Measurements from ENCODE around the gene TNKS2. TPM values are rescaled to one million over a fixed set of nuclear protein-coding genes. Genes with fewer than 3 reads are reported as not detected.

The TNKS2 gene
- total and polyA plus RNA-seq, 2 of the 13 experiments (the other 11 are each of a cell fraction or from before 2014, with no cell fraction given), result 15.2 to 19.4 TPM

GRCh38 chr10:91908337-91909116, 110.3 kb downstream of the TNKS2 start (continued):
- TF ChIP-seq ZNF780A (CRISPR knock-in tag; IDR thresholded peaks at IDR 0.05) (peak; percentile 81), HNRNPLL (IDR thresholded peaks at IDR 0.05; ENCODE audit: low read depth, low read length, poor library complexity, severe bottlenecking) (peak; percentile 100), PPARG (CRISPR knock-in tag; conservative IDR thresholded peaks at IDR 0.05) (peak; percentile 59; the same call in 1 of the 2 replicates), CBX2 (IDR thresholded peaks at IDR 0.05; ENCODE audit: low read depth, low read length) (no peak), CBX2 (CRISPR knock-in tag; IDR thresholded peaks at IDR 0.05; ENCODE audit: low read depth) (0 out of 2 replicates have a peak, but pooled peaks have one; percentile 19), ZNF580 (CRISPR knock-in tag; IDR thresholded peaks at IDR 0.05; ENCODE audit: borderline replicate concordance, low read depth) (peak; percentile 62; the same call in 1 of the 2 replicates), ZNF513 (CRISPR knock-in tag; conservative IDR thresholded peaks at IDR 0.05) (no peak), ZNF143 (CRISPR knock-in tag; IDR thresholded peaks at IDR 0.05) (peak; percentile 41; the same call in 1 of the 2 replicates), ZFP91 (CRISPR knock-in tag; IDR thresholded peaks at IDR 0.05; ENCODE audit: borderline replicate concordance) (peak; percentile 62), MED13 (CRISPR knock-in tag; IDR thresholded peaks at IDR 0.05) (peak; percentile 48; the same call in 1 of the 2 replicates), NFKB2 (CRISPR knock-in tag; IDR thresholded peaks at IDR 0.05; ENCODE audit: borderline replicate concordance) (peak; percentile 92; the same call in 1 of the 2 replicates), RNF2 (conservative IDR thresholded peaks at IDR 0.05; ENCODE audit: low read depth) (peak; percentile 58), GTF3A (CRISPR knock-in tag; conservative IDR thresholded peaks at IDR 0.05) (no peak; the same call in 1 of the 2 replicates), MLLT10 (CRISPR knock-in tag; IDR thresholded peaks at IDR 0.05) (no peak), ZNF782 (CRISPR knock-in tag; IDR thresholded peaks at IDR 0.05; ENCODE audit: borderline replicate concordance) (no peak; the same call in 1 of the 2 replicates), KAT7 (CRISPR knock-in tag; IDR thresholded peaks at IDR 0.05; ENCODE audit: borderline replicate concordance) (no peak; the same call in none of the 2 replicates)
- TF ChIP-seq, protein P1, sequence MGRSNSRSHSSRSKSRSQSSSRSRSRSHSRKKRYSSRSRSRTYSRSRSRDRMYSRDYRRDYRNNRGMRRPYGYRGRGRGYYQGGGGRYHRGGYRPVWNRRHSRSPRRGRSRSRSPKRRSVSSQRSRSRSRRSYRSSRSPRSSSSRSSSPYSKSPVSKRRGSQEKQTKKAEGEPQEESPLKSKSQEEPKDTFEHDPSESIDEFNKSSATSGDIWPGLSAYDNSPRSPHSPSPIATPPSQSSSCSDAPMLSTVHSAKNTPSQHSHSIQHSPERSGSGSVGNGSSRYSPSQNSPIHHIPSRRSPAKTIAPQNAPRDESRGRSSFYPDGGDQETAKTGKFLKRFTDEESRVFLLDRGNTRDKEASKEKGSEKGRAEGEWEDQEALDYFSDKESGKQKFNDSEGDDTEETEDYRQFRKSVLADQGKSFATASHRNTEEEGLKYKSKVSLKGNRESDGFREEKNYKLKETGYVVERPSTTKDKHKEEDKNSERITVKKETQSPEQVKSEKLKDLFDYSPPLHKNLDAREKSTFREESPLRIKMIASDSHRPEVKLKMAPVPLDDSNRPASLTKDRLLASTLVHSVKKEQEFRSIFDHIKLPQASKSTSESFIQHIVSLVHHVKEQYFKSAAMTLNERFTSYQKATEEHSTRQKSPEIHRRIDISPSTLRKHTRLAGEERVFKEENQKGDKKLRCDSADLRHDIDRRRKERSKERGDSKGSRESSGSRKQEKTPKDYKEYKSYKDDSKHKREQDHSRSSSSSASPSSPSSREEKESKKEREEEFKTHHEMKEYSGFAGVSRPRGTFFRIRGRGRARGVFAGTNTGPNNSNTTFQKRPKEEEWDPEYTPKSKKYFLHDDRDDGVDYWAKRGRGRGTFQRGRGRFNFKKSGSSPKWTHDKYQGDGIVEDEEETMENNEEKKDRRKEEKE (IDR thresholded peaks at IDR 0.05), result no peak
- TF ChIP-seq, protein P2, sequence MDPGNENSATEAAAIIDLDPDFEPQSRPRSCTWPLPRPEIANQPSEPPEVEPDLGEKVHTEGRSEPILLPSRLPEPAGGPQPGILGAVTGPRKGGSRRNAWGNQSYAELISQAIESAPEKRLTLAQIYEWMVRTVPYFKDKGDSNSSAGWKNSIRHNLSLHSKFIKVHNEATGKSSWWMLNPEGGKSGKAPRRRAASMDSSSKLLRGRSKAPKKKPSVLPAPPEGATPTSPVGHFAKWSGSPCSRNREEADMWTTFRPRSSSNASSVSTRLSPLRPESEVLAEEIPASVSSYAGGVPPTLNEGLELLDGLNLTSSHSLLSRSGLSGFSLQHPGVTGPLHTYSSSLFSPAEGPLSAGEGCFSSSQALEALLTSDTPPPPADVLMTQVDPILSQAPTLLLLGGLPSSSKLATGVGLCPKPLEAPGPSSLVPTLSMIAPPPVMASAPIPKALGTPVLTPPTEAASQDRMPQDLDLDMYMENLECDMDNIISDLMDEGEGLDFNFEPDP (CRISPR knock-in tag; conservative IDR thresholded peaks at IDR 0.05), result no peak
- TF ChIP-seq, protein P3, sequence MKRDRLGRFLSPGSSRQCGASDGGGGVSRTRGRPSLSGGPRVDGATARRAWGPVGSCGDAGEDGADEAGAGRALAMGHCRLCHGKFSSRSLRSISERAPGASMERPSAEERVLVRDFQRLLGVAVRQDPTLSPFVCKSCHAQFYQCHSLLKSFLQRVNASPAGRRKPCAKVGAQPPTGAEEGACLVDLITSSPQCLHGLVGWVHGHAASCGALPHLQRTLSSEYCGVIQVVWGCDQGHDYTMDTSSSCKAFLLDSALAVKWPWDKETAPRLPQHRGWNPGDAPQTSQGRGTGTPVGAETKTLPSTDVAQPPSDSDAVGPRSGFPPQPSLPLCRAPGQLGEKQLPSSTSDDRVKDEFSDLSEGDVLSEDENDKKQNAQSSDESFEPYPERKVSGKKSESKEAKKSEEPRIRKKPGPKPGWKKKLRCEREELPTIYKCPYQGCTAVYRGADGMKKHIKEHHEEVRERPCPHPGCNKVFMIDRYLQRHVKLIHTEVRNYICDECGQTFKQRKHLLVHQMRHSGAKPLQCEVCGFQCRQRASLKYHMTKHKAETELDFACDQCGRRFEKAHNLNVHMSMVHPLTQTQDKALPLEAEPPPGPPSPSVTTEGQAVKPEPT (CRISPR knock-in tag; IDR thresholded peaks at IDR 0.05; ENCODE audit: low read depth), result no peak
